Stimulated activated CD4-positive, alpha-beta T cell treated with anti-CD3 and anti-CD28 coated beads, TNF-alpha, amount 100 ng/mL, for 48 hours (primary cell): Measurements from ENCODE around the gene ARHGAP1.

Experiments
- DNase-seq, 3 donors: peaks; one replicate each; pipeline ENCODE4 v3.0.0-alpha.2; 2020; ENCODE audit warnings: low read depth in 3 of 3

ARHGAP1 gene

DNA sequence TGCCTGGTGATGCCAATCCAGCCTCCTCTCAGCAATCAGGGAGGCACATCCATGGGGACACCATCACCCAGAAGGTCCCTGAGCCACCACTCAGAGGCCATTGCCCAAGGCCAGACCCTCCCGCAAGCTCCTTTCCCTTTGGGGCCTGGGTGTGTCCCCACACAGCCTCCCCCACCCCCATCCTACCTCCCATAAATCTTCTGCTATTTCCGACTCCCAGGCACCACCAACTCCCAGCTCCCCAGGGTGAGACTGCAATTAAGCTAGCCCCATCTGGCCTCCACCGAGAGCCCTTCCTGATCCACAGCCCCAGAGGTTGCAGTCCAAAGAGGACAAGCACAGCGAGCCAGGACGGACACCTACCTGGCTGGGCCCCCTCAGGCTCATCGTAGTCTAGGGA lies 6.3 kb downstream of the ARHGAP1 start:
- DNase-seq, result no peak

DNA sequence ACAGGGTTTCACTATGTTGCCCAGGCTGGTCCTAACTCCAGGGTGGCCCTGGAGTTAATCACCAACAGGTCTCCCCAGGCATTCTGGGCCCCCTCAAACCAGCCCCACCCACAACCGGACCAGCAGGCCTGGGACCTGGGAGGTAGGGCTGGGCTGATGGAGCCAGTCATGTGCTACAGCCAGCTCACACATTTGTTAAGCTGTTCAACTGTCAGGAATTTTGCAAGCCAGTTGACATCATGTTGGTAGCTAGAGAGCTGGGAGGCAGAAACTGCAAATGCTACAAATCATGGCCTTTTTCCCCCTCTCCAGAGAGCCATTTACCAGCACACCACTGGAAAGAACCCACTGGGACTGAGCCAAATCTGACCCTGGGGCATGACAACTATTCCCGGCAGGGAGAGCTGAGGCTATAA lies 6.8 kb downstream of the ARHGAP1 start:
- DNase-seq, result no peak

DNA sequence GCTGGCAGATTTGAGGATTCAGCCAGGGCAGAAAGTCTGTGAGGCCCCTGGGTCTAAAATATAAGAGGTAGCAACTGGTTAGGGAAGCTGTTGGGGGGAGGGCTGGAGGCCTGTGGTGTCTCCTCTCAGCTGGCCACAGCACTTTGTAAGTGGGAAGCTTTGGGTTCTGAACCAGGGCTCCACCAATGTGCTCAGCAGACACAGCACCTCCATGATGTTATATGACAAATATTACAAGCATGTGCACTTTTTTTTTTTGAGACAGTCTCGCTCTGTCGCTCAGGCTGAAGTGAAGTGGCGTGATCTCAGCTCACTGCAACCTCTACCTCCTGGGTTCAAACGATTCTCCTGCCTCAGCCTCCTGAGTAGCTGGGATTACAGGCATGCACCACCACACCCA lies 8.0 kb downstream of the ARHGAP1 start:
- DNase-seq, result no peak

DNA sequence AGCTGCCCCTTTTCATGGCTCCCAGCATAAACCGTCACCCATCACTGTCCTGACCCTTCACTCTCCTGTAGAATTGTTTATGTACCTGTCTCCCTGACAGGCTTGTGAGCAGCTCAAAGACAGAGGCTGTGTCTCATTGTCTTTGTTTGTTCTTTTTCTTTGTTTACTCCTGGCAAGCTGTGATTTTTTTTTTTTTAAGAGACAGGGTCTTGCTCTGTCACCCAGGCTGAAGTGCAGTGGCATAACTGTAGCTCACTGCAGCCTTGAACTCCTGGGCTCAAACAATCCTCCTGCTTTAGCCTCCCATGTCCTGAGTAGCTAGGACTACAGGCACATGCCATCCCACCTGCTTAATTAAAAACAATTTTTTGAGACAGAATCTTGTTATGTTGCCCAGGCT lies 9.7 kb downstream of the ARHGAP1 start:
- no peak for DNase-seq

DNA sequence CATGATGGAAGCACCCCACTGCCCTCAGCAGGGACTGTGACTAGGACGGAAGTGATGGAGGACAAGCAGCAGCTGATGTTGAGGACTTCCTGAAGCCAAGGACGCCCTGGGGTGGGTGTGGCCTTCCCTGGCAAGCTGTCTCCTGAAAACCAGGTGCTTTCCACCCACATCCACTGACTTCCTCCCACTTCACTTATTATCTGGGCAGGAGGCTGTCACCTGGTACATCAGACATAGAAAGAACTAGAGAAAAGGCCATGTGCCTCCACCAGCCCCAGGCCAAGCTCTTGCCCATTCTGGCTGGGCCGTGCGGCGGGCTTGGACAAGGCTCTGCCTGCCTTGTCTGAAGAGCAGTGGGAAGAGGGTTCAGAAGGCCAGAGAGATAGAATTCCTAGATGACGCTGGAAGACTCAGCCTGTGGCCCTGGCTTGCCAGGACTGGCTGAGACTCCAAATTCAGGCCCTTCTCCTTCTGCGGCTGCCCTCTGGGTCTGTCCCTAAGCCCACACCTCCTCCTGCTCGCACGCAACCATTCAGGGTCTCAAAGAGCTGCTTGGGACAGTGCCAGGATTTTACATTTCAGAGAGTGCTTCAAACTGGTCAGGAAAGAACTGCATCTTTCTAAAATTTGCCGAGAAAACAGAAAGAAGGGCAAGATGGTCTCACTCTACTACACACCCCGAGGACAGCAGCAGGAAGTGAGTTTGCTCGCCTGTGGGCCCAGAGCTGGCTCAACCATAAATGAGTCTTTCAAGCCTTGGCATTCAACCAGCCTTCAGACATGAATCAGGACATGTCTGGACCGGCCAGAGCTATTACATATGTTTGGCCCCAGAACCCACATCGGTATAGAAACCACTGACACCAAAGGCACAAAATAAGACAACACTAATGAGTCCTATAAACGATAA lies 13.3 kb downstream of the ARHGAP1 start:
- no peak for DNase-seq

DNA sequence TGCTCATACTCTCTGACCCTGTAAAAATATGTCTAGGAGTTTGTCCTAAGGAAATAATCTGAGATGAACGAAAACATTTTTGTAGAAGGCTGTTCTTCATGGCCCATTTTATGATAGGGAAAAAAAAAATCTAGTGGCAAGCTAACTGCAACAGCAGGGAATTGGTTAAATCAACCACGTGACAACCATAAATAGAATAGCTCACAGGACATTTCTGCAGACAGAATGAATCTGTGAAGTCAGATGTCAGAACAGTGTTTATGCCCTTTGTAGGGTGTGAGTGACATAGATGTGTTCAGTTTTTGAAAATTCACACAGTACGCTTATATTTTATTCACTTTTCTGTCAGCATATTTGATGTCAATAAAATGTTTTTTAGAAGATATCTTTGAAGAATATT lies 16.1 kb downstream of the ARHGAP1 start:
- no peak for DNase-seq

DNA sequence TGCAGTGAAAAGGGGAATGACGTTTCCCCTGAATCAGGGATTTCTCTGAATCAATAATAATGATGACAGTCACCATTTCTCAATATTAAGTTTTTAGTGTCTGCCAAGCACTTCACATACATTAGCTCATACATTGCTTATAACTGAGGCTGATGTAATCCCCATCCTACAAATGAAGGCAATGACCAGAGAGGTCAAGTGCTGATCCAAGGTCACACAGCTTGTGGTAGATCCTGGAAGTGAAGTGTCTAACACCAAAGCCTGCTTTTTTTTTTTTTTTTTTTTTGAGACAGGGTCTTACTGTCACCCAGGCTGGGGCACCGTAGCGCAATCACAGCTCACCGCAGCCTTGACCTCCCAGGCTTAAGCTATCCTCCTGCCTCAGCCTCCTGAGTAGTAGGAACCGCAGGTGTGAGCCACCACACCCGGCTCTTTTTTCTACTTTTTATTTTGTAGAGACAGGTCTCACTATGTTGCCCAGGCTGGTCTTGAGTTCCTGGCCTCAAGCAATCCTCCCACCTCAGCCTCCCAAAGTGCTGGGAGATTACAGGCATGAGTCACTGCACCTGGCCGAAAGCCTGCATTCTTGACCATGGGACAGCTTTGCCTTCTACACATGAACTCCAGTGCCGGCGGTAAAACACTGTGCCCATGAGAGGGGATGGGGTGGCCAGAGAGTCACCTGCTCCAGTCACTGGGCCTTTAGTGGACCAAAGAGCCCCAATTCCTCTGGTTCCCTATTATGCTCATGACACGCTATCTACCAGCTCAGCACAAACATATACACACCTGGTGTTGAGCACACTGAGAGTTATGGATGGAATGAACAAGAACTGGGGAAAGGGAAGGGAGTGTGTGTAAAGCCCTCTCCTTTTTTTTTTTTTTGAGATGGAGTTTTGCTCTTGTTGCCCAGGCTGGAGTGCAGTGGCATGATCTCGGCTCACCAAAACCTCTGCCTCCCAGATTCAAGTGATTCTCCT lies 17.4 kb downstream of the ARHGAP1 start:
- no peak for DNase-seq

DNA sequence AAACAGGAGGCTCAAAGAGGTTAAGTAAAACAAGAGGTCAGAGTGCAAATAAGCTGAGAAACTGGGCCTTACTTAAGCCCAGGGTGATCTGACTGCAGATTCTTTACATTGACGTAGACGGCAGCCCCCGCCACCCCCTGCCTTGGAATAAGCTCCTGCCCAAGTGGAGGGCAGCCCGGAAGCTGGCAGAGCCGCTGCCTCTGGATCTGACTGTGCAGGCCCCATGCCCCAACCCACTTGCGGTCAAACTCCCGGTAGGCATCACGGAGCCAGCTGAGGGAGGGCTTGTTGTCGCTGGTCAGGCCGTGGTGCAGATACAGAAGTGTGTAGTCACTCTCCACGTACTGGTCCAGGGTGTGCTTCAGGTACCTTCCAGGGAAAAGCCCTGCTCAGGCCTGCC lies 18.6 kb downstream of the ARHGAP1 start:
- no peak for DNase-seq

DNA sequence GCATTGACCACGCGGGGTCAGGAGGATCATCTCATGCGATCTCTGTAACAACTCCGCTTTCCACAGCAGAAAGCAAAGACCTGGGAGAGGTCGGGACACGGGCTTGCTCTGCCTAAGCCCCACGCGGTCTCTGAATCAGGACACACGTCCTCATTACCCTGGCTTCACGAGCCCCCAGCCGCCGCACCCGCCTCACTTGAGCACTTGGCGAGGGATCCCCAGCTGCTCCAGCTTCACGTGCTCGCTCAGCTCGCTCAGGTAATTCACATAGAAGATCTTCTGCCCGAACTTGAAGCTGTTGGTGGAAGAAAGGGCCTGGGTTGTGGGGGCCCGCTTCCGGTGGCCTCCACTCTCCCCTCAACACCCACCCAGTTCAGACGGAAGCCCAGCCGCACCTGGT lies 19.6 kb downstream of the ARHGAP1 start:
- no peak for DNase-seq

DNA sequence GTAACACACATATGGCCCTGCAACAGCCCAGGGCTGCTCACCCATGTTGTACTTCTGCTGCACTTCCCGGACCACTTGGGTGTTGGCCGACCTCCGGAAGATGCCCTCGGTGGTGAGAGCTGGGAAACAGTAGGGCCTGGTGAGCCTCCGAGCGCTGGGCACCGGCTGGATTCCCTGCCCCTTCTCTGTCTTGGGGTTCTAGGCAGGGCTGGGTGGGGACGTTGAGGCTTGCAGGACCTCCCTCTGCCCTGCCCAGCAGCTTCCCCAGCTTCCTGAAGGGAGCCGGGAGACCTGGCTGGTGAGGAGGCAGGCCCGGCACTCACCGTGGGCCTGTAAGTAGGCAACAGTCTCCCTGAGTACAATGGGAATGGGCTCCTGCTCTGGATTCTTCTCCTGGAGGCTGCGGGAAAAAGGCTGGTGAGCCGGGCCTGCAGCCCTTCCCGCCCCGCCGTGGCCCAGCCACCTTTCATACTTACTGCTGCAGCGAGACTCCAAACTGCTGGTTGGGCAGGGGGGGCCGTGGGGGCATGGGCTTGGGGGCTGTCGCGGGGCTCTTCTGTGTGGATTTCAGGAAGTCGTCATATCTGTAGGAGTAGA lies 20.2 kb downstream of the ARHGAP1 start:
- DNase-seq, result no peak

DNA sequence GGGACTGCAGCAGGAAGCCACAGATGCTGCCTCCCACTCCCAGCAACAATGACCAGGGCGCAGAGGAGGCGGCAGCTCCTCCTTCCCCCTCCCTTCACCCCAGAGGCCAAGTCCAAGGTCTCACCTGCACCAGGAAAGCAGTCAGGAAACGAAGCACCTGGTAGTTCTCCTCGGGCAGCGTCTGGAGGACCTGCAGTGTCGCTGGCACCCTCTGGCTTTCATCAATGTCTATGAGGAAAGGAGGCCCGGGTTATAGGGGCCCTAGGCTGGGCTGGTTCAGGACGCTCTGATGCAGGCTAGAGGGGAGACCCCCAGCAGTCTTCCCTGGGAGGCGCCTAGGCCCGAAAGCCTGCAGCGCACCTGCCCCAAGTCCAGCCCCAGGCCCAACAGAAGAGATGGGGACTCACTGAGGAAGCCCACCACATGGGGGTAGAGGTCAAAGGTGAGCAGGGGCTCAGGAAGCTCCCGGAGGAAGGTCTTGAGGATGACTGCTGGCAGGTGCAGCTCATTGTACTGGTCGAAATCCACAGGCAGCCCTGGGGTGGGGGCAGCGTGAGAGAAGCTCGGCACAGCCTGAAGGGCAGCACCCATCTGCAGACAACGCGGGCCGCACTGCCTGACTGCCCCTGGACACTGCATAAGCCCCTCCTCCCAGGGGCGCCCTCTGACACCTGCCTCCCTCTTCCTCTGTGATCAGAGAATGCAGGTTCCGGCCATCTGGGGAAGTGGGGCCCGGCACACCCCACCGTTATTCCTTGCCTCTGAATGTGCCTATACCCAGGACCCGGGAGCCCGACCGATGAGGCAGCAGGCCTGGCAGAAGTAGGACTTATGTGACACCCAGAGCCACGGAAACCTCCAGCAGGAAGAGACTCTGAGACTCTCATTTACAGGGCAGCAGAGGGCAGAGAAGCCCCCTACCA lies 20.9 kb downstream of the ARHGAP1 start:
- DNase-seq, result no peak

DNA sequence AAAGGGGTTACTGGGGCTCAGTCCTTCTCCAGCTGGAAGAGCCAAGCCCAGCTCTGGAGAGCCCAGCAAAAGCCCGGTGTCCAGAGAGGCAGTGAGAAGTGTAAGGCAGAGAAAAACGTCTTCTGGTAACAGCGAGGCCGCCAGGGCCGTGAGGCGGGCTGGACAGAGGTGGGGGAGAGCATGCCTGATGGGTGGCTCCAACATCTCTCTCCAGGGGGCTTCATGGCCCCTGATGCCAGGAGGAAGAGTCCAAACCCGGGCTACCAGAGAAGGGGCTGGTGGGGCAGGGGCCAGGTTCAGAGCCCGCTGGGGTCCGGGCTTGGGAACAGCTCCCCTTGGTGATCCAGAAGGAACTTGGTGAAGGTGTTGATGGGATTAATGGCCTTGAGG lies 21.7 kb downstream of the ARHGAP1 start:
- no peak for DNase-seq

DNA sequence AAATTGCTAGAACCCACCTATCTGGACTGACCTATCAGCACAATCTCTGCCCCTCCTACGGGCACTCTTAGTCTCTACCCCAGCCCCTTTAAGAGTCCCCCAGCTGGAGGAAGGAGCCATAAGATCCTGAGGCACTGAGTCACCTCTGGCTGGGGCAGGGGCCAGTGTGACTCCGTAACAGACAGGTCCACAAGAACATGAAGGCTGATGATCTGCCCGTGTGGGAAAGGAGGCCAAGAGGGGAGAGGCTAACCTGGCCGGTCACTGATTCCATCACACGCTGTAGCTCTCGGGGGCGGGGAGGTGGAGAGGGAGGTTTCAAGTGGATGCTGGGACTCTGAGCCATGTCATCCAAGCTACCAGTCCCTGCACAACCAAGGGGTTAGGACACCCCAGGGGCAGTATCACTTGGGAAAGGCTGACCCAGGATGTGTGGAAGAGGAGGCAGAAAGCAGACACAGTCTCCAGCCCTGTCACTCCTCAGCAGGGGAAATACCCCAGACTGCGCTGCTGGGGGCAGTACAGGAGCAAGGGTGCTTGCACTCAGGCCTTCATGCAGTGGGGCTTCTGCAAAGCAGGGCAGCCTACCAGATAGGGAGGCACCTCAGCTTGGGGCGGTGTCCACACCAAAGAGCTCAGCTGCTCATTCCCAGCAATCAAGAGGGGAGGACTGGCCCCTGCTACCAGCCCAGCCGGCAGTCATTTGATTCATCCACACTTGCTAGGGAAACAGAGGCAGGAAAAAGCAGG lies 22.3 kb downstream of the ARHGAP1 start:
- DNase-seq, result no peak

DNA sequence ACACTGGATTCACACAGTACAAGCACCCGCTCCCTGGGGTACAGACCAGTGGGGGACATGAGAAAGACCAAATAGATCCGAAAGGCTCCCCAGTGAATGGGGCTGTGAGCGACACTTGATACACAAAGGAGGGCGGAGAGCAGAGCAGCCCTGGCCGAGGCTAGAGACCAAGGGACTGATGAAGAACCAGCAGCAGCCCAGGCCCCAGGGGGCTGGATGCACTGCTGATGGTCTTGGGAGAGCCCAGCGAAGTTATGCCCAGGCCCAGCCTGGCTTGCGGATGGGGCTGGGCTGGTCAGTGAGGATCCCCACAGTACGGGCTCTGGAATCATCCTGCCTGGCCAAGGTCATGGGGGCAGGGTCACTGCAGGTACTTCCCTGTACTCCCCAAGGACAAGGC lies 23.2 kb downstream of the ARHGAP1 start:
- DNase-seq, result no peak

DNA sequence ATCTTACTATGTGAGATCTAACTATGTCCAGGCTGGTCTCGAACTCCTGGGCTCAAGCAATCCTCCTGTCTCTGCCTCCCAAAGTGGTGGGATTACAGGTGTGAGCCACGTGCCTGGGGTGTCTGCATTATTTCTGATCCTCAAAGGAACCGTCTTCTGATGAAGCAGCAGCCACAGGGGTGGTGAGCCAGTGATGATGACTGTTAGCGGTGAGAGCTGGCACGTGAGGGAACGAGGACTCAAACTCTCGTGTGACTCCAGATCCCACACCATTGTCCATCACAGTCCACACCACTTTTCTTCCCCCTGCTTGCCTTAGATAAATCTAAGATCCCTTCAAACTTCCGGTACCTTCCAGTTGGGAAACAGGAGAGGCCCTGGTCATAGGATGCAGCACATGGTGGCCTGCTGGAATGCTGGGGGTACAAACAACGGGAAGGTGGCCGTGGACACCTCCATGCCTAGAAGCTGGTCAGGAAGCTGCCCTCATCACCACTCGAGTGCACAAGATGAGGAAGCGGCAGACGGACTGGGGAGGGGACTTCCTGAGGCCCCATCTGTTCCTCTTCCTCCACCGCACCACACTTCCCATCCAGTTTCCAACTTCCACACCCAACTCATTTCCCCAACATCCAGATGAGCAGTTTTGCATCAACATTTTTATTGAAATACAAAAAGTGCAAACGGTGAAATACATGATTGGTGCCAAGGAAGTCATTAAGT lies 23.8 kb downstream of the ARHGAP1 start:
- no peak for DNase-seq

DNA sequence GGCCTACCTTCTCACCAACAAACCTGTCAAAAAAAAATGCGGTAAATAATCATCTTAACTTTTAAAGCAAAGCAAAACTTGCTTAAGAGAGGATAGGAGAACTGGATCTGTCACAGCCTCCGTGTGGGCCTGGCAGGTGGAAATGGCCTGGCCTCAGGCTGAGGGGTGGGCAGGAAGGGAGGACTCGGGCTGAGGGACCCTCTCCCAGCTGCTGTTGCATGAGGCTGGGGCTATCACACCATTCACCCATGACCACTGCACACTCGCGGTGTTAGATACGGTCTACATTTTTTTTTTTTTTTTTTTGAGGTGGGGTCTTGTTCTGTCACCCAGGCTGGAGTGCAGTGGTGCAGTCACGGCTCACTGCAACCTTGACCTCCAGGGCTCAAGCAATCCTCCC lies 24.5 kb downstream of the ARHGAP1 start:
- DNase-seq, result no peak

DNA sequence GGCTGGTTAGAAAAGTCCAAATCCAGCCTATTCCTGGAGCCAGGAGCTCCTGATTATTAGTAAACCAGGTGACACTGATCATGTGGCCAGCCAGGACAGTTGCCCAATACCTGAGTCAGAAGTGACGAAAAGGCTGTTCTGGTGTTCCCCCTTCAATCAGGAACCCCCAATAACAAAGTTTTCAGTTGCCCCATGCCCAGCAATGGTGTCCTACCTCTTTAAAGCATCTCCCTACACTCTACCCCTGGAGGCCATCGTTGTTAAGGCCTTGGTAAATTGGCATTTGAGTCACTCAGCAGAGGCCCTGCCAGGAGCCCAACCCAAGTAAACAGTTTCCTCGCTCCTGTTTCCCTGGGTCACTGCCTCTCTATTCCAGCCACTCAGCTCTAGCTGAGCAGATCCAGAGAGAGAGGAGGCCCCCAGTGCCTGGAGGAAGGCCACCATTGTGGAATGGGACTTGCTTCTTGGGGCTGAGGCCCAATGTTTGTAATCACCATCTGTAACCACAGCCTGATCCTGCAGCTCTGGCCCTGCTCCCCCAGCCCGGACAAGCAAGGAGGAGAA lies 25.0 kb downstream of the ARHGAP1 start:
- DNase-seq, result no peak

DNA sequence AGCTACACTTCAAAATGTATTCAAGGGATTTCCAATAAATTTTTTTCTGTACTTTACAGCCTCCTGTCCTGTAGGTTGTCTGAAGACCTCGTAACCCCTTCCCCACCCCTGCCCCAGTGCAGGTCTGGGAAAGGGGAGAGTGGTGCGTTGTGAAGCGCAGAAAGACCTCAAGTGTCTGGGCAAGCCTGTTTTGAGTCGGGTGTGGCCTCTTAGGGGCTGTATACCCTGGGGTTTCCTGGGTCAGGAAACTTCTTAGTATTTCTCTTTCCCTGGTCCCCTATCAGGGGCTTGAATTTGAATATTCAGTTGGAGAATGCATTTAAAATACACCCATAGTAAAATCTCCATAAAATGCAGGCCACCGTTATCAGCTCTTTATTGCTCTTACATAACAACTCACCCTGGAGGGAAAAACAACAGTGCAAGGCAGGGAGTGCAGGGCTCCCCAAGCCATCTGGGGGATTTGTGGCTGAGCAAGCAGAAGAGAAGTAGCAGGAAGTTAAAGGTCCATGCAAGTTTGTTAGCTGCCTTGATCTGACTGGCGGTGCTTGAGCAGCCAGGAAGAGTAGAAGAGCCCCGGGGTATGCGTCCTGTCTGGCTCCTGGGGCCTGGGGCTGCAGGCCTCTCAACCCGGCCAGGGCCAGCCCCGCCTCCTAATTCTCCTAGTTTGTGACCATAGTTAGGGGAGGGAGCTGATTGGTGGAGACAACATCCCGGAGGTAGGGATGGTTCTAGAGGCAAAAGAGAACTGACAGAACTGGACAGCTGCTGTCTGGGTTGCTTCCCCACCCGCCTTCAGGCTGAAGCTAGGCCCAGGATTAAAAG lies 25.7 kb downstream of the ARHGAP1 start:
- no peak for DNase-seq
